HepG2 (cell line): ENCODE measurements around the gene UBR7. TPM values are rescaled to one million over a fixed set of nuclear protein-coding genes. Genes with fewer than 3 reads are reported as not detected.

ENCODE experiments used
- ARID2 ChIP-seq: sonication (generic); formaldehyde crosslinking; IDR thresholded peaks from 2 replicates; pipeline ENCODE4 v1.8.1; 2022; ENCODE audit warnings: mild to moderate bottlenecking, missing genetic modification reagents, borderline replicate concordance
- ATF1 ChIP-seq: IDR thresholded peaks from 2 replicates; pipeline ENCODE4 v1.6.1; 2016; ENCODE audit warnings: mild to moderate bottlenecking, control low read depth
- CENPBD1 ChIP-seq: sonication (generic); formaldehyde crosslinking; IDR thresholded peaks from 2 replicates; pipeline ENCODE4 v1.8.0; 2022; ENCODE audit warnings: missing genetic modification reagents, low read depth, mild to moderate bottlenecking, borderline replicate concordance
- EZH2 ChIP-seq: conservative IDR thresholded peaks from 2 replicates; pipeline ENCODE4 v1.6.1; 2012; ENCODE audit warnings: mild to moderate bottlenecking, low read depth, low read length, moderate library complexity
- FOXK1 ChIP-seq: sonication (generic); formaldehyde crosslinking; IDR thresholded peaks from 2 replicates; pipeline ENCODE4 v1.4.0; 2020; ENCODE audit warnings: low read depth, missing genetic modification reagents, borderline replicate concordance
- GZF1 ChIP-seq: sonication (generic); formaldehyde crosslinking; IDR thresholded peaks from 2 replicates; pipeline ENCODE4 v1.5.1; 2020; ENCODE audit warnings: mild to moderate bottlenecking, missing genetic modification reagents
- HIC2 ChIP-seq: sonication (generic); formaldehyde crosslinking; IDR thresholded peaks from 2 replicates; pipeline ENCODE4 v1.9.0; 2022; ENCODE audit warnings: low read depth, missing genetic modification reagents
- HOXA3 ChIP-seq: sonication (generic); formaldehyde crosslinking; IDR thresholded peaks from 2 replicates; pipeline ENCODE4 v1.5.0; 2020; ENCODE audit warnings: missing genetic modification reagents
- IRF9 ChIP-seq: sonication (generic); formaldehyde crosslinking; IDR thresholded peaks from 2 replicates; pipeline ENCODE4 v1.8.0; 2022; ENCODE audit warnings: missing genetic modification reagents, mild to moderate bottlenecking, borderline replicate concordance
- JUNB ChIP-seq: sonication (generic); formaldehyde crosslinking; IDR thresholded peaks from 2 replicates; pipeline ENCODE4 v1.8.0; 2022; ENCODE audit warnings: missing genetic modification reagents, mild to moderate bottlenecking, borderline replicate concordance
- MAFF ChIP-seq: IDR thresholded peaks from 2 replicates; pipeline ENCODE4 v1.6.1; 2011; ENCODE audit warnings: low read depth, low read length, improper control_type of control experiment
- MIER3 ChIP-seq: IDR thresholded peaks from 2 replicates; pipeline ENCODE4 v1.6.1; 2016; ENCODE audit warnings: missing compliant biosample characterization, borderline replicate concordance
- NKX3-1 ChIP-seq: sonication (generic); formaldehyde crosslinking; IDR thresholded peaks from 2 replicates; pipeline ENCODE4 v1.5.0; 2020; ENCODE audit warnings: missing genetic modification reagents
- PLRG1 ChIP-seq: fragments of 450-650 bp; conservative IDR thresholded peaks from 2 replicates; pipeline ENCODE4 v1.6.1; 2016
- RFX5 ChIP-seq: IDR thresholded peaks from 2 replicates; pipeline ENCODE4 v1.6.1; 2011; ENCODE audit warnings: low read depth, low read length, improper control_type of control experiment
- SALL1 ChIP-seq: sonication (generic); formaldehyde crosslinking; IDR thresholded peaks from 2 replicates; pipeline ENCODE4 v1.8.0; 2022; ENCODE audit warnings: mild to moderate bottlenecking, missing genetic modification reagents
- SALL2 ChIP-seq: sonication (generic); formaldehyde crosslinking; IDR thresholded peaks from 2 replicates; pipeline ENCODE4 v1.8.1; 2023; ENCODE audit warnings: mild to moderate bottlenecking, missing genetic modification reagents, inconsistent platforms
- SNAI1 ChIP-seq: sonication (generic); formaldehyde crosslinking; IDR thresholded peaks from 2 replicates; pipeline ENCODE4 v1.5.0; 2020; ENCODE audit warnings: mild to moderate bottlenecking, missing genetic modification reagents, borderline replicate concordance
- TOPORS ChIP-seq: sonication (generic); formaldehyde crosslinking; IDR thresholded peaks from 2 replicates; pipeline ENCODE4 v1.8.0; 2023; ENCODE audit warnings: mild to moderate bottlenecking, missing genetic modification reagents
- ZNF263 ChIP-seq: sonication (generic); formaldehyde crosslinking; IDR thresholded peaks from 2 replicates; pipeline ENCODE4 v1.4.0; 2020; ENCODE audit warnings: missing genetic modification reagents
- ZNF337 ChIP-seq: sonication (generic); formaldehyde crosslinking; IDR thresholded peaks from 2 replicates; pipeline ENCODE4 v1.5.1; 2020; ENCODE audit warnings: missing genetic modification reagents, low read depth, mild to moderate bottlenecking, borderline replicate concordance
- ZNF629 ChIP-seq: sonication (generic); formaldehyde crosslinking; conservative IDR thresholded peaks from 2 replicates; pipeline ENCODE4 v1.5.0; 2020; ENCODE audit warnings: missing genetic modification reagents
- ZZZ3 ChIP-seq: sonication (generic); formaldehyde crosslinking; IDR thresholded peaks from 2 replicates; pipeline ENCODE4 v1.4.0; 2020; ENCODE audit warnings: missing genetic modification reagents, mild to moderate bottlenecking, borderline replicate concordance
- polyA plus RNA-seq, 8 experiments: library from polyadenylated mRNA; depleted of rRNA in 3 of 8; stranded (reverse) in 7 of 8; unstranded in 1 of 8; fragments of >200 nt; fragmentation: Illumina TruSeq in 4 of 8; extraction: Trizol in 4 of 8; gene quantifications; 2 replicates each; pipeline versions ENCODE4 v1.2.1 to v1.2.3, GENCODE V29; 2011 to 2016; ENCODE audit warnings: low read depth in 4 of 8, missing spikeins in 1 of 8, mixed read lengths in 1 of 8; ENCODE audit not compliant: insufficient read depth in 1 of 8
- total RNA-seq, 5 experiments: library from RNA; depleted of rRNA; stranded (reverse); fragments of >200 nt; fragmentation: Illumina TruSeq; extraction: Trizol; gene quantifications; 2 replicates each; pipeline ENCODE4 v1.2.3, GENCODE V29; 2016; ENCODE audit warnings: low read depth in 1 of 5
- TF ChIP-seq, protein P1 (sequence below): sonication (generic); formaldehyde crosslinking; IDR thresholded peaks from 2 replicates; pipeline ENCODE4 v1.4.0; 2020; ENCODE audit warnings: missing genetic modification reagents
- TF ChIP-seq, protein P2 (sequence below): sonication (generic); formaldehyde crosslinking; IDR thresholded peaks from 2 replicates; pipeline ENCODE4 v1.5.0; 2020; ENCODE audit warnings: mild to moderate bottlenecking, missing genetic modification reagents, borderline replicate concordance

UBR7 gene
- total and polyA plus RNA-seq, 2 of the 13 experiments (the other 11 are each of a cell fraction or from before 2014, with no cell fraction given), result 11.0 to 19.7 TPM

DNA sequence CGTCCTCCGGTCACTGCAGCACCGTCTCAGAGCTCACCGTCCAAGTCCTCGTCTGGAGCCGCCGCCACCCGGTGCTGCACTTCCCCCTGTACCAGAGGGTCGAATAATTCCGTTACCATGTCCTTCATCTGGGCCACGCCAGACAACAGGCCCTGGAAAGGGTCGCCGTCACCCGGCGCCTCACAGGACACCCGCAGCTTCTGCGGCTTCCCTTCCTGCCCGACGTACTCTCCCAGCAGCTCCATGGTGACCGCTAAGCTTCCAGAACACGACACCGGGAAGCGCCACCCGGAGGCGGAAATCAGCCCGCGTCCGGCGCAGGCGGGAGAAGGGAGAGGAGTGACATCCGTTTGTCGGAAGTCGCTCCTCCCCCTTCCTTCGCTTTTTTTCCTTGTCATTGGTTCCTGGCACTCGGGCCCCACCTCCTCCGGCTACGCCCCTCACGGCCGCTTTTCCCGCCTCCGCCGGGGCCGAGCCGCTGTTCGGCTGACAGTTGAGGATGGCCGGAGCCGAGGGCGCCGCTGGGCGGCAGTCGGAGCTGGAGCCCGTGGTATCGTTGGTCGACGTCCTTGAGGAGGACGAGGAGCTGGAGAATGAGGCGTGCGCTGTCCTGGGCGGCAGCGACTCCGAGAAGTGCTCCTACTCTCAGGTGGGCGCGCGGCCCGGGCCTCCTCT, at the start of gene UBR7, which contains the start of gene GON7 (continued):
- TF ChIP-seq, protein P1, sequence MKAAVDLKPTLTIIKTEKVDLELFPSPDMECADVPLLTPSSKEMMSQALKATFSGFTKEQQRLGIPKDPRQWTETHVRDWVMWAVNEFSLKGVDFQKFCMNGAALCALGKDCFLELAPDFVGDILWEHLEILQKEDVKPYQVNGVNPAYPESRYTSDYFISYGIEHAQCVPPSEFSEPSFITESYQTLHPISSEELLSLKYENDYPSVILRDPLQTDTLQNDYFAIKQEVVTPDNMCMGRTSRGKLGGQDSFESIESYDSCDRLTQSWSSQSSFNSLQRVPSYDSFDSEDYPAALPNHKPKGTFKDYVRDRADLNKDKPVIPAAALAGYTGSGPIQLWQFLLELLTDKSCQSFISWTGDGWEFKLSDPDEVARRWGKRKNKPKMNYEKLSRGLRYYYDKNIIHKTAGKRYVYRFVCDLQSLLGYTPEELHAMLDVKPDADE (CRISPR knock-in tag), result no peak
- peak; percentile 85 for TF ChIP-seq HOXA3
- TF ChIP-seq ZNF337 (CRISPR knock-in tag), result no peak
- no peak for TF ChIP-seq SALL2 (CRISPR knock-in tag)
- TF ChIP-seq HIC2 (CRISPR knock-in tag), result no peak; the same call in 1 of the 2 replicates
- no peak; the same call in 1 of the 2 replicates for TF ChIP-seq IRF9
- peak; percentile 61 for TF ChIP-seq SALL1
- peak; percentile 73 for TF ChIP-seq FOXK1 (CRISPR knock-in tag)
- peak; percentile 64; the same call in 1 of the 2 replicates for TF ChIP-seq TOPORS (CRISPR knock-in tag)
- TF ChIP-seq PLRG1, result no peak
- no peak for TF ChIP-seq EZH2
- TF ChIP-seq RFX5, result no peak
- TF ChIP-seq SNAI1 (CRISPR knock-in tag), result peak; percentile 78; the same call in 1 of the 2 replicates
- peak; percentile 66 for TF ChIP-seq ATF1 (CRISPR knock-in tag)
- TF ChIP-seq ARID2 (CRISPR knock-in tag), result no peak; the same call in 1 of the 2 replicates
- TF ChIP-seq JUNB, result no peak
- TF ChIP-seq CENPBD1 (CRISPR knock-in tag), result no peak
- TF ChIP-seq ZNF629 (CRISPR knock-in tag), result no peak
- TF ChIP-seq ZNF263, result peak; percentile 95
- TF ChIP-seq ZZZ3 (CRISPR knock-in tag), result peak; percentile 71; the same call in 1 of the 2 replicates
- no peak for TF ChIP-seq MIER3 (CRISPR knock-in tag)
- TF ChIP-seq GZF1 (CRISPR knock-in tag), result peak; percentile 65; the same call in 1 of the 2 replicates
- TF ChIP-seq MAFF, result no peak
- TF ChIP-seq, protein P2, sequence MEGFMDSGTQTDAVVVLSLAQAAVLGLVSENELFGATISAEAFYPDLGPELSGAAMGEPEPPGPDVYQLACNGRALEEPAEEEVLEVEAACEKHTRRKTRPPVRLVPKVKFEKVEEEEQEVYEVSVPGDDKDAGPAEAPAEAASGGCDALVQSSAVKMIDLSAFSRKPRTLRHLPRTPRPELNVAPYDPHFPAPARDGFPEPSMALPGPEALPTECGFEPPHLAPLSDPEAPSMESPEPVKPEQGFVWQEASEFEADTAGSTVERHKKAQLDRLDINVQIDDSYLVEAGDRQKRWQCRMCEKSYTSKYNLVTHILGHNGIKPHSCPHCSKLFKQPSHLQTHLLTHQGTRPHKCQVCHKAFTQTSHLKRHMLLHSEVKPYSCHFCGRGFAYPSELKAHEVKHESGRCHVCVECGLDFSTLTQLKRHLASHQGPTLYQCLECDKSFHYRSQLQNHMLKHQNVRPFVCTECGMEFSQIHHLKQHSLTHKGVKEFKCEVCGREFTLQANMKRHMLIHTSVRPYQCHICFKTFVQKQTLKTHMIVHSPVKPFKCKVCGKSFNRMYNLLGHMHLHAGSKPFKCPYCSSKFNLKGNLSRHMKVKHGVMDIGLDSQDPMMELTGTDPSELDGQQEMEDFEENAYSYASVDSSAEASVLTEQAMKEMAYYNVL, result peak; percentile 45; the same call in 1 of the 2 replicates
- no peak; the same call in 1 of the 2 replicates for TF ChIP-seq NKX3-1 (CRISPR knock-in tag)
